Esophagus squamous epithelium (tissue), 5 donors: ENCODE data around the gene MCF2. TPM values are rescaled to one million over a fixed set of nuclear protein-coding genes. Genes with fewer than 3 reads are reported as not detected.
"Not testable (repeated sequence)": the region's sequence is repeated elsewhere in the genome, so short reads cannot be mapped to it uniquely, and the experiment has no call there.

Source experiments
- DNase-seq: peaks from one replicate; lab custom pipeline; 2025; lab: John Stamatoyannopoulos, UW
- H3K27ac ChIP-seq, 4 donors: fragments of 200-600 bp; sonication (generic); one replicate each; pipeline ENCODE4 v1.5.1; 2016 to 2019; ENCODE audit warnings: mild to moderate bottlenecking in 1 of 4
- H3K27me3 ChIP-seq, 4 donors: fragments of 200-600 bp; sonication (generic); 1 replicate in 3 of 4; 2 replicates in 1 of 4; pipeline versions ENCODE4 v1.5.1 to v1.6.0; 2017 to 2021; ENCODE audit warnings: antibody characterized with exemption in 1 of 4
- H3K36me3 ChIP-seq, 3 donors: fragments of 200-600 bp; sonication (generic); one replicate each; pipeline ENCODE4 v1.5.1; 2016 to 2019
- H3K4me1 ChIP-seq, 3 donors: fragments of 200-600 bp; sonication (generic); one replicate each; pipeline ENCODE4 v1.5.1; 2017 to 2019
- H3K4me3 ChIP-seq, 4 donors: fragments of 200-600 bp; sonication (generic); 1 replicate in 3 of 4; 2 replicates in 1 of 4; pipeline ENCODE4 v1.5.1; 2016 to 2019; ENCODE audit warnings: mild to moderate bottlenecking in 2 of 4, moderate library complexity in 1 of 4
- H3K9me3 ChIP-seq, 3 donors: fragments of 200-600 bp; sonication (generic); one replicate each; pipeline ENCODE4 v1.5.1; 2016 to 2019
- POLR2A ChIP-seq, 4 donors: fragments of 450-650 bp; IDR thresholded peaks; one replicate each; pipeline ENCODE4 v1.6.1; 2017; ENCODE audit warnings: antibody characterized with exemption in 4 of 4, mild to moderate bottlenecking in 4 of 4, moderate library complexity in 3 of 4
- WGBS, 2 donors: methylation state at CpG; one replicate each; pipeline ENCODE4 v1.1.5; 2018; 5-methylcytosine and 5-hydroxymethylcytosine counted together
- intact Hi-C: fragments of 100-400 bp; cut with DNase I; formaldehyde crosslinking; loops from one replicate; pipeline ENCODE4 v1.15.0; 2022
- total RNA-seq, 4 donors: library from RNA; depleted of rRNA; stranded (reverse); fragments of >200 nt; gene quantifications; one replicate each; pipeline ENCODE4 v1.1.0, GENCODE V29; 2016
- TF ChIP-seq, protein P1 (sequence below), 6 experiments: fragments of 450-650 bp in 4 of 6; fragments of 200-600 bp in 2 of 6; sonication (generic) in 2 of 6; IDR thresholded peaks; one replicate each; pipeline ENCODE4 v1.5.1; 2016 to 2019; ENCODE audit warnings: antibody characterized with exemption in 6 of 6, mild to moderate bottlenecking in 4 of 6, moderate library complexity in 4 of 6
- donor health status: DM: yes; HTN: yes; CAD: no.

MCF2 gene
- total RNA-seq, 4 donors from 2014 or later: 0.15 TPM; not detected in 3

DNA sequence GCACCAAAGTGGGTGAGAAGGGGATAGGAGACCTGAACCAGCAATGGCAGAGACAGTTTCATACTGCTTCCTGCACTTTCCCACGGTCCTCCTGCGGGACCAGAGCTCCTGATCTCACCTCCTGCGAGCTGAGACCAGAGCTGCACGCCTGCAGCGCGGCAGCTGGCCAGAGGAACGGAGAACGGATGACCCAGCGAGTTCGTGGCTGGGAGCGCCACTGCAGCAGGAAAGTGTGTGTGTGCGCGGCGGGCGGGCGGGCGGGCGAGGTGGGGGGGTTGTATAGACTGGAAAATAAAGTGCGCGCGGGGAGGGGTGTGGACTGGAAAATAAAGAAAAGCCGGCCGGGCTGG, 16.5 kb downstream of the MCF2 start:
- intact Hi-C loops: no loop called here
- Histone ChIP-seq H3K9me3 (no peaks in the 10 kb centered on the region), H3K27me3 (peaks cover 0 to 18% (median 0%) of the 10 kb centered on the region in 4 donors), H3K27ac (no peak overlapping the region), H3K4me1 (peaks cover 0 to 16% (median 3%) of the 10 kb centered on the region in 3 donors), H3K4me3 (peak overlapping the region; percentile 5 to 53 (median 32)), H3K36me3 (no peaks in the 10 kb centered on the region)
- no peak for TF ChIP-seq POLR2A (IDR thresholded peaks at IDR 0.05)
- TF ChIP-seq, protein P1, sequence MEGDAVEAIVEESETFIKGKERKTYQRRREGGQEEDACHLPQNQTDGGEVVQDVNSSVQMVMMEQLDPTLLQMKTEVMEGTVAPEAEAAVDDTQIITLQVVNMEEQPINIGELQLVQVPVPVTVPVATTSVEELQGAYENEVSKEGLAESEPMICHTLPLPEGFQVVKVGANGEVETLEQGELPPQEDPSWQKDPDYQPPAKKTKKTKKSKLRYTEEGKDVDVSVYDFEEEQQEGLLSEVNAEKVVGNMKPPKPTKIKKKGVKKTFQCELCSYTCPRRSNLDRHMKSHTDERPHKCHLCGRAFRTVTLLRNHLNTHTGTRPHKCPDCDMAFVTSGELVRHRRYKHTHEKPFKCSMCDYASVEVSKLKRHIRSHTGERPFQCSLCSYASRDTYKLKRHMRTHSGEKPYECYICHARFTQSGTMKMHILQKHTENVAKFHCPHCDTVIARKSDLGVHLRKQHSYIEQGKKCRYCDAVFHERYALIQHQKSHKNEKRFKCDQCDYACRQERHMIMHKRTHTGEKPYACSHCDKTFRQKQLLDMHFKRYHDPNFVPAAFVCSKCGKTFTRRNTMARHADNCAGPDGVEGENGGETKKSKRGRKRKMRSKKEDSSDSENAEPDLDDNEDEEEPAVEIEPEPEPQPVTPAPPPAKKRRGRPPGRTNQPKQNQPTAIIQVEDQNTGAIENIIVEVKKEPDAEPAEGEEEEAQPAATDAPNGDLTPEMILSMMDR (IDR thresholded peaks at IDR 0.05): no peak
- DNase-seq: no peak
- WGBS, 2 donors: 0 to 50% methylated on average over 3 to 7 of the region's 23 CpGs

DNA sequence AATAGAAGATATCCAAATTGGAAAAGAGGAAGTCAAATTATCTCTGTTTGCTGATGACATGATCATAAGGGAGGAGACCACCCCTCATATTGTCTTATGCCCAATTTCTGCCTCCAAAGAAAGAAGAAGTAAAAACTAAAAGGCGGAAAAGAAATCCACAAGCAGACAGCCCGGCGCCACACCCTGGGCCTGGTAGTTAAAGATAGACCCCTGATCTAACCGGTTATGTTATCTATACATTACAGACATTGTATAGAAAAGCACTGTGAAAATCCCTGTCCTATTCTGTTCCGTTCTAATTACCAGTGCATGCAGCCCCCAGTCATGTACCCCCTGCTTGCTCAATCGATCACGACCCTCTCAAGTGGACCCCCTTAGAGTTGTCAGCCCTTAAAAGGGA, 22.8 kb downstream of the MCF2 start:
- WGBS, 2 donors: 73 to 91% methylated on average over 7 of the region's 7 CpGs
- H3K36me3 ChIP-seq, H3K27ac ChIP-seq, intact Hi-C loops, H3K4me3 ChIP-seq, H3K9me3 ChIP-seq, DNase-seq, H3K27me3 ChIP-seq, H3K4me1 ChIP-seq: not testable (repeated sequence)

DNA sequence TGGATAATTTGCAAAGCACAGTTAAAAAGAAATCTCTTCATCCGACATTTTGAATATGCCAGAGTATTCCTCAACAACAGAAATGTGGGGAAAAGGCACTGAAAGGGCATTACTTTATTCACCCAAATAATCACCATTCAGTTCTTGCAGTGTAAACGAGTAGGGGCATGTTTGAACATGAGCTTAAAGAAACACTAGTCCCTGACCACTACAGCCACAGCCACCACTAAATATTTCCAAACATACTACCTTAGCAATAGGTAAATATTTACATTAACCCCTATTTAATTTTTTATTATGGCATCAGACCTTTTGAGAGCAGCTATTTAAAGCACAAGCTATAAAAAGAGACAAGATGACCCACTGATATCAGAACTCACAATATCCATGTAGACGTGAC, 27.6 kb downstream of the MCF2 start:
- Histone ChIP-seq H3K36me3 (no peaks in the 10 kb centered on the region), H3K27ac (no peak overlapping the region), H3K4me3 (no peak overlapping the region), H3K4me1 (no peaks in the 10 kb centered on the region), H3K27me3 (no peaks in the 10 kb centered on the region), H3K9me3 (no peaks in the 10 kb centered on the region)
- WGBS, 2 donors: 42 to 45% methylated on average over 3 of the region's 3 CpGs
- no peak for TF ChIP-seq POLR2A (IDR thresholded peaks at IDR 0.05)
- TF ChIP-seq, protein P1 (IDR thresholded peaks at IDR 0.05): no peak
- DNase-seq: no peak
- intact Hi-C loops: no loop called here

DNA sequence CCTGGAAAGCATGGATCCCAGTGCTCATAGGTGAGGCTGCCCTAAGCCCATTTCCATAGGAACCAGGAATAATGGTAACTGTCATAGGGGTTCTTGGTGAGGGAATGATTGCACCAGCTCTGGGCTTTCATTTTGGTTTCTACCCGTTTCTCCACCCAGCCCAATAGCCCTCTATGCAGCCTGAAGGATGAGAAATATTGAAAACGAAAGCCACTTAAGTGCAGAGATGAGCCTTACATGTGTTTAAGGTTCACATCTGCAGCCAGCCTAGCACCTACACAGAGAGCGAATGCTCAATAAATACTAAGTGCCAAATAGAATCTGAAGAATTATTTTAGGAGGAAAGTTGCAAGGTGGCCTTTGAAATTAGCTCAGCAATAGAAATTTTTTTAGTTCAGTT, 60.4 kb downstream of the MCF2 start:
- no peak for DNase-seq
- H3K4me3 ChIP-seq: no peak overlapping the region
- intact Hi-C loops: no loop called here
- no peaks in the 10 kb centered on the region for H3K4me1 ChIP-seq
- no peak for TF ChIP-seq POLR2A (IDR thresholded peaks at IDR 0.05)
- TF ChIP-seq, protein P1 (IDR thresholded peaks at IDR 0.05): no peak
- no peaks in the 10 kb centered on the region for H3K9me3 ChIP-seq
- 67 to 75% methylated on average over 3 of the region's 3 CpGs for WGBS, 2 donors
- H3K27me3 ChIP-seq: no peaks in the 10 kb centered on the region
- H3K36me3 ChIP-seq: no peaks in the 10 kb centered on the region
- H3K27ac ChIP-seq: no peak overlapping the region

DNA sequence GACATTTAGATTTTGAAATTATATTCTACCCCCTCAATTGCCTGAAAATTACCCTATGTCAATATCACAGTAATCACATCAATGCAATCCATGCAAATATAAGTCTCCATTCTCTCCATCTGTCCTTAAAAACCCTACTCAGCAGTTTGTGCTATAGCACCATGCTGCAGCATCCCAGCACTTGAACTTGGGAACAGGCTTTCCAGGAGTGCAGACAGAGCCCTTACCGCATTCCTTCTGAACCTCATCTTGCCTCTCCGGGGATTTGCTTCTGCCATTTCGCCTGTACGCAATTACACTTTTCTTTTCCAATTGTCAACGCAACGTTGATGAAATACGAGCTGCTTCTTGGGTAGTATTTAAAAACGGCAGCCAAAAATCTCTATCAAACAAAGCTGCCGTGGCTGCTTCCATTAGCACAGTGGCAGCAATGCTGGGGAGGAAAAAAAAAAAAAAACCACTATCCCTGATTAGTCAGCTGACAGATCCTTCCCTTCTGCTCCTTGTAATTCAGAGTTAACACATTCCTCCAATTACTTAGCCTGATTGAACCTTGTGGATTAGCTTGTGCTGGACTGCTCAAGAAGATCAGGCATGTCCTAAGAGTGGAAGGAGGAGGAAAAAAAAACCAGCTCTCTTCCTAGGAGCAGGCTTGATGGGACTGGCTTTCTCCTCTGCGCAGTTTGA, 65.6 kb downstream of the MCF2 start:
- no peaks in the 10 kb centered on the region for H3K27me3 ChIP-seq
- H3K27ac ChIP-seq: no peak overlapping the region
- no peaks in the 10 kb centered on the region for H3K36me3 ChIP-seq
- TF ChIP-seq POLR2A (IDR thresholded peaks at IDR 0.05): no peak
- TF ChIP-seq, protein P1 (IDR thresholded peaks at IDR 0.05): no peak
- H3K4me1 ChIP-seq: no peaks in the 10 kb centered on the region
- WGBS, 2 donors: 27 to 33% methylated on average over 8 to 10 of the region's 10 CpGs
- no peak overlapping the region for H3K4me3 ChIP-seq
- intact Hi-C loops: no loop called here
- no peaks in the 10 kb centered on the region for H3K9me3 ChIP-seq
- no peak for DNase-seq

DNA sequence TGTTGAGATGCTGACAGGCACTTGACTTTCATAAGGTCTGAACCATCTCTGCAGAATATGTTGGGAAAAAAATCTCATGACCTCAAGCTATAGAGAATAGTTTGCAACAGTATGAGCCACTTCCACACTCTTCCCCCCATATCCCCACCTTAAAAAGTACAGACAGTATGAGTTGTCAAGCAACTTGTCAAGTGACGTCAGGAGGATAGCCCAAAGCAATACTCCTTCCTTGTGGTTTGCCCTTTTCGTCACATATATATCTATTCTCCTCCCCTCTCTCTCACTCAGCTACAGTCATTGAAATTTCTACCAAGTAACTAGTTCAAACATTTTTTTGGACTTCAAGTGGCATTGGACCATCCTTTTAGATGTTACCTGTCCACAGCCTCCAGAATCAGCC, 67.7 kb downstream of the MCF2 start:
- TF ChIP-seq POLR2A (IDR thresholded peaks at IDR 0.05): no peak
- TF ChIP-seq, protein P1 (IDR thresholded peaks at IDR 0.05): no peak
- WGBS, 2 donors: 23 to 40% methylated on average over 2 of the region's 2 CpGs
- no peak for DNase-seq

More for the DNA sequence above, 67.7 kb downstream of the MCF2 start:
- Histone ChIP-seq H3K27ac (no peak overlapping the region), H3K4me3 (no peak overlapping the region), H3K9me3 (no peaks in the 10 kb centered on the region), H3K27me3 (no peaks in the 10 kb centered on the region), H3K4me1 (no peaks in the 10 kb centered on the region), H3K36me3 (no peaks in the 10 kb centered on the region)
- intact Hi-C loops: no loop called here
